Dedifferentiated amniotic fluid mesenchymal stem cell (primary cell): Measurements from ENCODE around the gene SMARCB1.

Experiments
- DNase-seq: peaks from one replicate; pipeline ENCODE4 v3.0.0-alpha.2; 2016; ENCODE audit errors: extremely low spot score

Gene SMARCB1

GRCh38 chr22:23786752-23787599 lies at the start of gene SMARCB1:
Gene SMARCB1 (plus strand): TSS chr22:23786966. CDS start chr22:23787170, 204 bp downstream.
- DNase-seq, result peak; percentile 85

- no peak for DNase-seq
These were observed 49.1 kb upstream of the SMARCB1 start for GRCh38 chr22:23737696-23738095.

DNA sequence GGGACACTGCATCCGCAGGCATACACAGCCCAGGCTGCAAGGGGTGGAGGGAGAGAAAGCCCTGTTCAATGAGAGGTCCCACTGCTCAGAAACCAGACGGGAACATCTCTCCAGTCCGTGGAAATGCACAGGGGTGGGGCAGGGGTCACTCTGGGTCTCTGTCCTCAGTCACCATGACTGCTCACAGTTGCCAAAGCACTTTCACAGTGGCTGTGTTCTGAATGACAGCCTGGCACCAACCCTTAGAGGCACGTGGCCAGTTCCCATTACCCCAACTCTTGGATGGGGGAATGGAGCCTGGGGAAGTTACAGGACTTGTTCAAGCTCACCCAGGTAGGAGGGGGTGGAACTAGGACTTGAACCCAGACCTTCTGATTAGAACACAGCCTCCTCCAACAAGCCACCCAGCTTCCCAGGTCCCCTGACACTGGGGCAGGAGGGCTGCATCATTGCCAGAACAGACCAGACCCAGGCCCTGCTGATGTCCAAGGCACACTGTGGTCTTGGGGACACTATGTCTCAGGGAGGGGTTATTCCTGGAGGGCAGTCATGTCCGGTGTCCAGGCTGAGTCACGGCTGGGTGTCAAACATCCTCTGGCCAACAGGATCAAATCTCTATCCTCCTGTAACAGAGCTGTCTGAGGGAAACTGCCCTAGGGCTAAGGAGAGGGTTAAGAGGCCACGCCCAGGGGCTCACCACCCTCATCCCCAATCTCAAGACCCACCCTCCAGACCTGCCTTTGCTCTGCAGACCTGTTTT lies 44.1 kb upstream of the SMARCB1 start:
- DNase-seq, result no peak

DNA sequence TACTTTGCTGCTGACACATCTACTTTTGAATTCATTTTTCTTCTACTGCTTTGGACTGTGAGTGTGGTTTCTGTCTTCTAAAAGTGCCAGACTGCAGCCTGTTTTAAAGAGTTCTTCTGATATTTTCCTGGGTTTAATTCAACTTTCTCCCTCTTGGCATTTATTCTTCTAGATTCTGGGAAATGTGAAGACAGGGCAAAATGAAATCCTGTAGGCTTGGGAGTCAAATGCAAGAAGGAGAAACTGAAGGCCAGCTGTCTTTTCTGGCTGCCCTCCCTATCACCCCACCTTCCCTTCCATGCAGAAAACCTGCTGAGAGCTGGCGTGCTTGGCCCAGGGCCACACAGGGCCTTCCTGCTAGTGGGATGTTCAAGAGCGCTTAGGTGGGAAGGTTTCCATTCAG lies 43.5 kb upstream of the SMARCB1 start:
- no peak for DNase-seq

DNA sequence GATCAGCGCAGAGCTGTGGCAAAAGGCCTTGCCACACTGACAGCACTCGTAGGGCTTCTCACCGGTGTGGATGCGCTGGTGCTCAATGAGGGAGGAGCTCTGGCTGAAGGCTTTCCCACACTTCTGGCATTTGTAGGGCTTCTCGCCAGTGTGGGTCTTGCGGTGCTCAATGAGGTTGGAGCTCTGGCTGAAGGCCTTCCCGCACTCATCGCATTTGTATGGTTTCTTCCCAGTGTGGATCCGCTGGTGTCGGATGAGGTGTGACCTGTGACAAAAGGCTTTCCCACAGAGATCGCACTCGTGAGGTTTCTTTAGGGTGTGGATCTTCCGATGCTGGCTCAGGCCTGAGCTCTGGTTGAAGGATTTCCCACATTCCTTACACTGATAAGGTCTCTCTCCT lies 42.8 kb upstream of the SMARCB1 start:
- DNase-seq, result no peak

DNA sequence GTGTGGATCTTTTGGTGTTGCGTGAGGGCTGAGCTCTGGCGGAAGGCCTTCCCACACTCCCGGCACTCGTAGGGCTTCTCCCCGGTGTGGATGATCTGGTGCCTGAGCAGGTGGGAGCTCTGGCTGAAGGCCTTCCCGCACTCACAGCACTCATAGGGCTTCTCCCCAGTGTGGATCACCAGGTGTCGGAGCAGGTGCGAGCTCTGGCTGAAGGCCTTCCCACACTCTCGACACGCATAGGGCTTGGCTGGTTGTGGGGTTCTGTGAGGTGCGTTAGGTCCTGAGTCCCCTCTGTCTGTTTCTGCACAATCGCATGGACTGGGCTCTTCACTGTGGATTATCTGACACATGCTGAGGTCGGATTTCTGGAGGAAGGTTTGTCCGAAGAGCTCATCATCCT lies 42.3 kb upstream of the SMARCB1 start:
- no peak for DNase-seq

DNA sequence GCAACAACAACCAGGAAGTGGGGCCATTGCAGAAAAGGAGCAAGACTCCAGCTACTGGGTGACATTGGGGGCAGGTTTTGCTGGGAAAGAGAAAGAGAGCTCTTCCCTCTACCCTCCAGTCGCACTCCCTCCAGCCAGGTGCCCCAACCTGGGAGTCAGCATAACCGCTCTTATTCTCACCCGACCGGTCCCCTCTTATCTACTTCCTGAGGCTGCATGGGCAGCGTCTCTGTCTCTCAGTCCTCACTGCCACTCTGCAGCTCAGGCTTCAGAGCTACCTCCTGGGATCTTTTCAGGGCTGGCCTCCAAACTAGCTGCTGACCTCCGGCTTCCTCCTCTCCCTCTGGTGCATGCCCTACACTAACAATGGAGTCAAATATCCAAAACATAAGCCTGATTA lies 41.0 kb upstream of the SMARCB1 start:
- DNase-seq, result no peak

DNA sequence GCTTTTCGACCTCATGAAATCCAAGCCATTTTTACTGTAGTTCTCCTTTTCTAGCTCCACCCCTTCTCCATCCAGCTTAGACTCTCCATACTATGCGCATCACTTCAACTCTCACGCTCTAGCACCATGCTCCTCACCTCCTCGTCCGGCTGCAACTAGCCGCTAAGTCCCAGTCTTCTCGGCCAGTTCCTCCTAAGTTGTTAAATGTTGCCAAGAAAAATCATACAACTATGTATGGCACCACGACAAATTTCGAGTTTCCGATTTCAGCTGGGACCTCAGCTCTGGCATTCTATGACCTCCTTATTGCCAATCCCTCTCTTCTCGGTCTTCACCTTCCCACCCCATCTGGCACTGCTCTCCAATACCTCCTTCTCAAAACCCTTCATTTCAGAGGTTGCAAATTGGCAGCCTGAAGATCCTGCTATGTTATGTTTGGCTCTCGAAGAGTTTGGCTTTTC lies 36.9 kb upstream of the SMARCB1 start:
- DNase-seq, result no peak

DNA sequence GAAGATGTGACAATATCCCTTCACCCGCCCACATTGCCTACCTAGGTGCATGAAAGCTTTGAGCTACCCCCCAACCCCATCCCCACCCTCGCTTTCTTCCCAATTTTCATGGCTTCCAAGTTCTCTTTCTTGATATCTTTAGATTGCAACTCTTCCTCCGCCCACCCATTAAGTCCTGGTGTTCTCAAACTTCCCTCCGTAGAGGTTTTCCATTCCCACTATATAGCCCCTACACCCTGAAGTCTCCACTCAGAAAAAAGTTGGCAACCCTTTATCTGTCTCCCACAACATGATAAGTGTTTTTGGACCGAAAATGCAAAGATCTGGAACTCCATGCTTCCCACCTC lies 36.4 kb upstream of the SMARCB1 start:
- DNase-seq, result no peak

DNA sequence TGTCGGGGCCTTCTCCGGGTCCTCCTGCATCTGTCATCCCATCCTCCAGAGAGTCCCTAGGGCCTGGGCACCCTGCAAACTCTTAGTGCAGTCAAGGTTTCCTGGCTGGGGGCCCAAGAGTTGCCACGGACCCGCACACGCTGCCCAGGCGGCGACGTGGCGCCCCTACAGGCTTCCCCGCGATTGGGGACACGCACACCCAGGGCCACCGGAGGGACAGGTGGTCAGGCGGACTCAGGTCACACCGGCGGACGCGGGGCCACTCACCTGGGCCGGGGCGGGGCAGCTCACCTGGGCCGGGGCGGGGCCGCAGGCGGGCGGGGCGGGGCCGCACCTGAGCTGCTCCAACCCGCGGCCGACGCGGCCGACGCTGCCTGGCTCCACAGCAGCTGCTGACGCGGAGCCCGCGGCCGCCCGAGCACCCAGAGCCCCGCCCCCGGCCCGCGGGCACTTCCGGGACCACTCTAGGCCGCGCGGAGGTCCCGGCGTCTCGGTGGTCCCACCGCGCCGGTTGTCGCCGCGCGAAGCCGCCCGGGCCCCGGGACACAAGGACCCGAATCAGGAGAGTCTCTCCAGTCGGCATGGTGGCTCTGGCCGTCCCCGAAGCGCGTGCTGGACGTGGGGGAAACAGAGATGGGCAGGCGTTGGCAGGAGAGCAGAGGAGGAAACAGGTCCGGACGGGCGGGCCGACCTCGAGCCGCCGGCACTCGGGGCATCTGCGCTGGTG lies 35.9 kb upstream of the SMARCB1 start, which contains the start of gene ZNF70:
TSS of gene ZNF70 (minus strand) at position 399 of the 727 bp plus-strand sequence. CDS start 5,972 bp downstream, outside the sequence.
- DNase-seq, result peak; percentile 36

- DNase-seq, result no peak
These were observed 35.2 kb upstream of the SMARCB1 start for GRCh38 chr22:23751441-23751996.

DNA sequence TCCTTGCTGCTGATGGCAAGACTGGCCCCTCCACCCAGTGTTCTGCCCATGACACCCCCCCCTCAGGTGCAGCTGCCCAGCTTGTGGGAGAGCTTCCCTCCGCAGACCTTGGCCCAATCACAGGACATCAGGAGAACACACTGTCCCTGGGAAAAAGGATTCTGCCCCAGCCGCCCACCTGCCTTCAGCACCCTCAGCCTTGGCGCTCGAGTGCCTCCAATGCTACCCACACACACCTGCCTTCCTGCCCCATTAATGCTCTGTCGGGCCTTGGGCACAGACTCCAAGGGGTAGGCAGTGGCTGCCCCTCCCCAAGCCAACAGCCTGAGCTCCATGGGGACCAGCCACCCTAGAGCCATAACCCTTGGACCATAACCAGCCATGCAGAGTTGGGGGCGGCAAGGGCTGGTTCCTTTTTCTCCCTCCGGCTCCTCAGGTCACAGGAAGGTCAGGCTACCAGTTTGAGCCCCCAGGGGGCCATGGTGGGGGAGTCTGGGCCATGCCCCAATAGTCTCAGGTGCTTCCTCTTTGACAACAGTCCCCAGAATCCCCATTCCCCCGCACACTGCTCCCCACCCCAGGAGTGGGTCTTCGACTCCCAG lies 34.6 kb upstream of the SMARCB1 start:
- DNase-seq, result no peak

GRCh38 chr22:23752750-23753149 lies 34.0 kb upstream of the SMARCB1 start:
- no peak for DNase-seq

GRCh38 chr22:23753385-23753784 lies 33.4 kb upstream of the SMARCB1 start:
- DNase-seq, result no peak

GRCh38 chr22:23754220-23754919 lies 32.4 kb upstream of the SMARCB1 start, which contains the start of gene VPREB3:
Gene VPREB3 (minus strand): TSS chr22:23754425. CDS start chr22:23754363, 62 bp downstream.
- no peak for DNase-seq

DNA sequence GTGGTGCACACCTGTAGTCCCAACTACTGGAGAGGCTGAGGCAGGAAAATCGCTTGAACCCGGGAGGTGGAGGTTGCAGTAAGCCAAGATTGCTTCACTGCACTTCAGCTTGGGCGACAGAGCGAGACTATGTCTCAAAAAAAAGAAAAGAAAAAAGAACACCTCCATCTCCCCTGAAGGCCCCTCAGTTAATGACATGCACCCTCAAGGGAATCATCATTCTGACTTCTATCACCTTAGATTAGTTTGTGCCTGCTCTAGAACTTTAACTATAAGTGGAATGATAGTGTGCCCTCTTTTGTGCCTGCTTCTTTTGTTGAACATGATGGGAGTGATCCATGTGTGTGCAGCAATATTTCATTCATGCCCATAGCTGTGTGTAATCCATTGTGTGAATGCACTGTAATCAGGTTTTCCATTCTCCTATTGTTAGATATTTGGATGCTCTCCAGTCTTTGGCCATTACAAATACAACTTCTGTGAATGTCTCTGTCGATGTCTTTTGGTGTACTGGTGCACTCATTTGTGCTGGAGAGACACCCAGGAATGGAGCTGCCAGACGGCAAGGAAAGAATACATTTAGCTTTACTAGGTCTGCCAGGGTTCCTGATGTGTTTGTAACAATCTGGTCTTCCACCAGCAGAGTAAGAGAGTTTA lies 31.7 kb upstream of the SMARCB1 start:
- no peak for DNase-seq

GRCh38 chr22:23755711-23756110 lies 31.1 kb upstream of the SMARCB1 start:
- no peak for DNase-seq

- no peak for DNase-seq
These were observed 29.9 kb upstream of the SMARCB1 start for GRCh38 chr22:23756891-23757290.

DNA sequence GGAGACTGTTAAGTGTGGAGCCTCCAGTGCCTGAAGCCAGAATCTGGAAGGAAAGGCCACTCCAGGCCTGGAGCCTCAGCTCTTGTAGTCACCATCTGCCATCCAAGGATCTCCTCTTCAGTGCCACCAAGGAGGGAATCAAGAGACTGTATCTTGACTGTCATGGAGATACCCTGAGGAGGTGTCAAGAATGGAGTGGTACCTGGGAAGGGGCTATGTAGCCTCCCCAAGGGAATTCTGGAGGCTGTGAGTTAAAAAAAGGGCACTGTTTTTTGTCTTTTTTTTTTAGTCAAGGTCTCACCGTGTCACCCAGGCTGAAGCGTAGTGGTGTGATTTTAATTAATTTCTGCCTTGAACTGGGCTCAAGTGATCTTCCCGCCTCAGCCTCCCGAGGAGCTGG lies 27.2 kb upstream of the SMARCB1 start:
- DNase-seq, result no peak

GRCh38 chr22:23760056-23760455 lies 26.7 kb upstream of the SMARCB1 start:
- DNase-seq, result no peak
